ENCODE data around the gene PRSS12.

GRCh38 chr4:118335324-118335723, 17.5 kb downstream of the PRSS12 start:
- no peak for TF ChIP-seq CTCF (IDR thresholded peaks at IDR 0.05)
- TF ChIP-seq EP300 (IDR thresholded peaks at IDR 0.05), result no peak

Measured in ovary (tissue), 3 donors.